ENCODE results near the gene CLN6.
"Not testable (repeated sequence)": the region's sequence is repeated elsewhere in the genome, so short reads cannot be mapped to it uniquely, and the experiment has no call there.

The CLN6 gene

GRCh38 chr15:68184616-68185480, 44.7 kb downstream of the CLN6 start:
- Mint-ChIP-seq H3K4me3 (no peak overlapping the region), H3K27ac (no peak overlapping the region), H3K27me3 (no peaks in the 10 kb centered on the region), H3K4me1 (peaks cover 7% of the 10 kb centered on the region), H3K36me3 (ENCODE audit: low read depth) (peaks cover 50% of the 10 kb centered on the region), H3K9me3 (no peaks in the 10 kb centered on the region)
- DNase-seq (no peak), ATAC-seq (no peak)

GRCh38 chr15:68183616-68184315, 45.8 kb downstream of the CLN6 start:
- peaks cover 7% of the 10 kb centered on the region for H3K4me1 Mint-ChIP-seq
- ATAC-seq: no peak
- H3K27me3 Mint-ChIP-seq: no peaks in the 10 kb centered on the region
- H3K36me3 Mint-ChIP-seq (ENCODE audit: low read depth): peaks cover 48% of the 10 kb centered on the region
- H3K9me3 Mint-ChIP-seq: no peaks in the 10 kb centered on the region
- H3K4me3 Mint-ChIP-seq: no peak overlapping the region
- DNase-seq: no peak
- H3K27ac Mint-ChIP-seq: peak overlapping the region; percentile 53

- H3K9me3 Mint-ChIP-seq: no peaks in the 10 kb centered on the region
- H3K27ac Mint-ChIP-seq: peak overlapping the region; percentile 22
- ATAC-seq: no peak
- H3K4me1 Mint-ChIP-seq: no peaks in the 10 kb centered on the region
- H3K27me3 Mint-ChIP-seq: no peaks in the 10 kb centered on the region
- peaks cover 38% of the 10 kb centered on the region for H3K36me3 Mint-ChIP-seq (ENCODE audit: low read depth)
- H3K4me3 Mint-ChIP-seq: no peak overlapping the region
- no peak for DNase-seq
These were observed 51.8 kb downstream of the CLN6 start for GRCh38 chr15:68177742-68178141.

GRCh38 chr15:68176601-68177000, 52.9 kb downstream of the CLN6 start:
- DNase-seq: no peak
- ATAC-seq: no peak
- Mint-ChIP-seq H3K4me3 (no peak overlapping the region), H3K27me3 (no peaks in the 10 kb centered on the region), H3K36me3 (ENCODE audit: low read depth) (peaks cover 40% of the 10 kb centered on the region), H3K27ac (no peak overlapping the region), H3K4me1 (no peaks in the 10 kb centered on the region), H3K9me3 (no peaks in the 10 kb centered on the region)

GRCh38 chr15:68175526-68175925, 54.0 kb downstream of the CLN6 start:
- Mint-ChIP-seq H3K4me3 (no peak overlapping the region), H3K4me1 (no peaks in the 10 kb centered on the region), H3K9me3 (no peaks in the 10 kb centered on the region), H3K27me3 (no peaks in the 10 kb centered on the region), H3K36me3 (ENCODE audit: low read depth) (peaks cover 38% of the 10 kb centered on the region), H3K27ac (no peak overlapping the region)
- ATAC-seq: no peak
- DNase-seq: no peak

- ATAC-seq (no peak), DNase-seq (no peak)
- no peak overlapping the region for H3K27ac Mint-ChIP-seq
- H3K4me3 Mint-ChIP-seq: no peak overlapping the region
- H3K36me3 Mint-ChIP-seq (ENCODE audit: low read depth): peaks cover 33% of the 10 kb centered on the region
- no peaks in the 10 kb centered on the region for H3K27me3 Mint-ChIP-seq
- no peaks in the 10 kb centered on the region for H3K4me1 Mint-ChIP-seq
- H3K9me3 Mint-ChIP-seq: no peaks in the 10 kb centered on the region
These were observed 56.4 kb downstream of the CLN6 start for GRCh38 chr15:68173119-68173518.

- not testable (repeated sequence) for DNase-seq, H3K4me1 Mint-ChIP-seq, H3K4me3 Mint-ChIP-seq, ATAC-seq, H3K27ac Mint-ChIP-seq, H3K27me3 Mint-ChIP-seq, H3K9me3 Mint-ChIP-seq
- peaks cover 26% of the 10 kb centered on the region for H3K36me3 Mint-ChIP-seq (ENCODE audit: low read depth)
These were observed 57.5 kb downstream of the CLN6 start for GRCh38 chr15:68172037-68172436.

GRCh38 chr15:68166847-68167246, 62.7 kb downstream of the CLN6 start:
- H3K27me3 Mint-ChIP-seq: no peaks in the 10 kb centered on the region
- no peak overlapping the region for H3K4me3 Mint-ChIP-seq
- H3K36me3 Mint-ChIP-seq (ENCODE audit: low read depth): peaks cover 22% of the 10 kb centered on the region
- no peaks in the 10 kb centered on the region for H3K9me3 Mint-ChIP-seq
- no peaks in the 10 kb centered on the region for H3K4me1 Mint-ChIP-seq
- H3K27ac Mint-ChIP-seq: no peak overlapping the region
- ATAC-seq (no peak), DNase-seq (no peak)

- H3K4me3 Mint-ChIP-seq: no peak overlapping the region
- no peak overlapping the region for H3K27ac Mint-ChIP-seq
- H3K36me3 Mint-ChIP-seq (ENCODE audit: low read depth): peaks cover 29% of the 10 kb centered on the region
- no peaks in the 10 kb centered on the region for H3K4me1 Mint-ChIP-seq
- DNase-seq: no peak
- H3K9me3 Mint-ChIP-seq: no peaks in the 10 kb centered on the region
- no peak for ATAC-seq
- no peaks in the 10 kb centered on the region for H3K27me3 Mint-ChIP-seq
These were observed 66.3 kb downstream of the CLN6 start for GRCh38 chr15:68163191-68163590.

- Mint-ChIP-seq H3K4me3 (no peak overlapping the region), H3K27ac (no peak overlapping the region), H3K4me1 (no peaks in the 10 kb centered on the region), H3K9me3 (no peaks in the 10 kb centered on the region), H3K36me3 (ENCODE audit: low read depth) (peaks cover 28% of the 10 kb centered on the region), H3K27me3 (no peaks in the 10 kb centered on the region)
- DNase-seq (no peak), ATAC-seq (no peak)
These were observed 71.4 kb downstream of the CLN6 start for GRCh38 chr15:68158046-68158628.

GRCh38 chr15:68157074-68157473, 72.5 kb downstream of the CLN6 start:
- ATAC-seq (no peak), DNase-seq (no peak)
- Mint-ChIP-seq H3K9me3 (no peaks in the 10 kb centered on the region), H3K36me3 (ENCODE audit: low read depth) (peaks cover 28% of the 10 kb centered on the region), H3K4me1 (no peaks in the 10 kb centered on the region), H3K4me3 (no peak overlapping the region), H3K27ac (no peak overlapping the region), H3K27me3 (no peaks in the 10 kb centered on the region)
